Tibial nerve (tissue), 4 donors: ENCODE measurements around the gene CLEC10A.

Experiments
- CTCF ChIP-seq, 5 experiments: fragments of 200-600 bp in 3 of 5; fragments of 450-650 bp in 2 of 5; sonication (generic) in 3 of 5; IDR thresholded peaks; one replicate each; pipeline ENCODE4 v1.5.1; 2016 to 2019; ENCODE audit warnings: antibody characterized with exemption in 5 of 5, mild to moderate bottlenecking in 3 of 5, moderate library complexity in 2 of 5
- EP300 ChIP-seq, 2 donors: sonication (generic); formaldehyde crosslinking; IDR thresholded peaks; one replicate each; pipeline ENCODE4 v1.6.1; 2017; ENCODE audit warnings: antibody characterized with exemption in 2 of 2, mild to moderate bottlenecking in 1 of 2

- no peak for TF ChIP-seq CTCF (IDR thresholded peaks at IDR 0.05)
- TF ChIP-seq EP300 (IDR thresholded peaks at IDR 0.05) = no peak
Measured at GRCh38 chr17:7039832-7040231, 40.2 kb downstream of the CLEC10A start.
